GM11168 (cell line): ENCODE results near the gene STK32C.
"Not testable (repeated sequence)": the region's sequence is repeated elsewhere in the genome, so short reads cannot be mapped to it uniquely, and the experiment has no call there.

Source experiments
- in situ Hi-C: fragments of 300-500 bp; cut with MboI; formaldehyde crosslinking; loops from one replicate; pipeline ENCODE4 v1.12.0; 2022; ENCODE audit warnings: low sequenced_read_pairs; ENCODE audit not compliant: unreplicated experiment

Gene STK32C

GRCh38 chr10:132223611-132224342 lies 84.0 kb downstream of the STK32C start:
- in situ Hi-C loops = no loop called here

GRCh38 chr10:132223156-132223590 lies 84.6 kb downstream of the STK32C start:
- in situ Hi-C loops = no loop called here

GRCh38 chr10:132222726-132223125 lies 85.0 kb downstream of the STK32C start:
- in situ Hi-C loops = no loop called here

- in situ Hi-C loops = not testable (repeated sequence)
Observed at GRCh38 chr10:132220996-132221395, 86.8 kb downstream of the STK32C start.

GRCh38 chr10:132220061-132220460 lies 87.7 kb downstream of the STK32C start:
- in situ Hi-C loops = no loop called here

- in situ Hi-C loops = no loop called here
Observed at GRCh38 chr10:132219486-132219885, 88.3 kb downstream of the STK32C start.

GRCh38 chr10:132216441-132216840 lies 91.3 kb downstream of the STK32C start:
- in situ Hi-C loops = not testable (repeated sequence)

- in situ Hi-C loops = no loop called here
Observed at GRCh38 chr10:132213917-132214316, 93.8 kb downstream of the STK32C start.

GRCh38 chr10:132212816-132213215 lies 94.9 kb downstream of the STK32C start:
- in situ Hi-C loops = no loop called here

GRCh38 chr10:132211246-132211645 lies 96.5 kb downstream of the STK32C start:
- in situ Hi-C loops = no loop called here

- in situ Hi-C loops = no loop called here
Observed at GRCh38 chr10:132210766-132211165, 97.0 kb downstream of the STK32C start.

GRCh38 chr10:132209978-132210530 lies 97.7 kb downstream of the STK32C start:
- in situ Hi-C loops = no loop called here

- in situ Hi-C loops = no loop called here
Observed at GRCh38 chr10:132209130-132209529, 98.6 kb downstream of the STK32C start.

- in situ Hi-C loops = no loop called here
Observed at GRCh38 chr10:132208462-132209050, 99.2 kb downstream of the STK32C start.

GRCh38 chr10:132207536-132208461 lies 100.0 kb downstream of the STK32C start:
- in situ Hi-C loops = no loop called here

- in situ Hi-C loops = no loop called here
Observed at GRCh38 chr10:132206806-132207535, 100.8 kb downstream of the STK32C start.

GRCh38 chr10:132206377-132206745 lies 101.4 kb downstream of the STK32C start:
- in situ Hi-C loops = no loop called here

- in situ Hi-C loops = no loop called here
Observed at GRCh38 chr10:132205650-132206376, 101.9 kb downstream of the STK32C start.

- in situ Hi-C loops = no loop called here
Observed at GRCh38 chr10:132204781-132205473, 102.8 kb downstream of the STK32C start.
